Fibroblast of mammary gland (primary cell): ENCODE data around the gene SCAANT1.

Experiments used
- DNase-seq: peaks from one replicate; pipeline ENCODE4 v3.0.0-alpha.2; 2010; ENCODE audit warnings: low read depth
- H3K4me3 ChIP-seq: 2 replicates; pipeline ENCODE4 v1.5.1; 2011; ENCODE audit warnings: low read depth, mild to moderate bottlenecking, low read length, moderate library complexity; ENCODE audit not compliant: control insufficient read depth
- TF ChIP-seq, protein P1 (sequence below): conservative IDR thresholded peaks from 2 replicates; pipeline ENCODE4 v1.5.1; 2011; ENCODE audit warnings: low read depth, low read length, inconsistent platforms; ENCODE audit not compliant: control insufficient read depth, insufficient read depth

Gene SCAANT1

DNA sequence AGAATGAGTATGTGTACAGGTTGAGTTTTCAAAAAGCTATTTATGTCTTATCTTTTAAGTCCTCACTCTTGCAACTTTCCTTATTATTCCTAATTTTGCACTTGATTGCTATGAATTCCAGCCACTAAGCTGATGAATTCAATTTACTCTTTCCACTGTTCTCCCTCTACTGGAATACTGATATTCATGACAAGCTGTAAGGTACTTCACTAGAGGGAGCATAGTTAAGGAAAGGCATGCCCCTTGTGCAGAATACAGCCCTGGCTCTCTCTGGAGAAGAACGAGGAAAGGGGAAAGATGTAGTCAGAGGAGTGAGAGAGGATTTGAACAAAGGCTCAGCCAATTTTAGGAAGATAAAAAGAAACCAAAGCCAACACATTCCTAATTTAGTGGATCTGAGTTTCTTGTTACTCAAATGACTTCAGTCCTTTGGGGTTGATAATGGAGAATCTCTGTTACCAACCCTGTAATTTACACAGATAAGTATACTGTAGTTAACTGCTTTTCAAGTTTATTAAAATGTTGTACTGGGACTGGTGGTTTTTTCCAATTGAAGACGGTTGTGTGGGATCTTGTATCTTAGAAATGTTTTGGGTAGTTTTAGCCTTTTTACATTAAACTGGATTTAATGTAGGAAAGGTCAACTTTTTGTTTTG is 4.0 kb downstream of the SCAANT1 start:
- H3K4me3 ChIP-seq = no peak overlapping the region
- TF ChIP-seq, protein P1, sequence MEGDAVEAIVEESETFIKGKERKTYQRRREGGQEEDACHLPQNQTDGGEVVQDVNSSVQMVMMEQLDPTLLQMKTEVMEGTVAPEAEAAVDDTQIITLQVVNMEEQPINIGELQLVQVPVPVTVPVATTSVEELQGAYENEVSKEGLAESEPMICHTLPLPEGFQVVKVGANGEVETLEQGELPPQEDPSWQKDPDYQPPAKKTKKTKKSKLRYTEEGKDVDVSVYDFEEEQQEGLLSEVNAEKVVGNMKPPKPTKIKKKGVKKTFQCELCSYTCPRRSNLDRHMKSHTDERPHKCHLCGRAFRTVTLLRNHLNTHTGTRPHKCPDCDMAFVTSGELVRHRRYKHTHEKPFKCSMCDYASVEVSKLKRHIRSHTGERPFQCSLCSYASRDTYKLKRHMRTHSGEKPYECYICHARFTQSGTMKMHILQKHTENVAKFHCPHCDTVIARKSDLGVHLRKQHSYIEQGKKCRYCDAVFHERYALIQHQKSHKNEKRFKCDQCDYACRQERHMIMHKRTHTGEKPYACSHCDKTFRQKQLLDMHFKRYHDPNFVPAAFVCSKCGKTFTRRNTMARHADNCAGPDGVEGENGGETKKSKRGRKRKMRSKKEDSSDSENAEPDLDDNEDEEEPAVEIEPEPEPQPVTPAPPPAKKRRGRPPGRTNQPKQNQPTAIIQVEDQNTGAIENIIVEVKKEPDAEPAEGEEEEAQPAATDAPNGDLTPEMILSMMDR = peak; percentile 40
- DNase-seq = peak; percentile 40

DNA sequence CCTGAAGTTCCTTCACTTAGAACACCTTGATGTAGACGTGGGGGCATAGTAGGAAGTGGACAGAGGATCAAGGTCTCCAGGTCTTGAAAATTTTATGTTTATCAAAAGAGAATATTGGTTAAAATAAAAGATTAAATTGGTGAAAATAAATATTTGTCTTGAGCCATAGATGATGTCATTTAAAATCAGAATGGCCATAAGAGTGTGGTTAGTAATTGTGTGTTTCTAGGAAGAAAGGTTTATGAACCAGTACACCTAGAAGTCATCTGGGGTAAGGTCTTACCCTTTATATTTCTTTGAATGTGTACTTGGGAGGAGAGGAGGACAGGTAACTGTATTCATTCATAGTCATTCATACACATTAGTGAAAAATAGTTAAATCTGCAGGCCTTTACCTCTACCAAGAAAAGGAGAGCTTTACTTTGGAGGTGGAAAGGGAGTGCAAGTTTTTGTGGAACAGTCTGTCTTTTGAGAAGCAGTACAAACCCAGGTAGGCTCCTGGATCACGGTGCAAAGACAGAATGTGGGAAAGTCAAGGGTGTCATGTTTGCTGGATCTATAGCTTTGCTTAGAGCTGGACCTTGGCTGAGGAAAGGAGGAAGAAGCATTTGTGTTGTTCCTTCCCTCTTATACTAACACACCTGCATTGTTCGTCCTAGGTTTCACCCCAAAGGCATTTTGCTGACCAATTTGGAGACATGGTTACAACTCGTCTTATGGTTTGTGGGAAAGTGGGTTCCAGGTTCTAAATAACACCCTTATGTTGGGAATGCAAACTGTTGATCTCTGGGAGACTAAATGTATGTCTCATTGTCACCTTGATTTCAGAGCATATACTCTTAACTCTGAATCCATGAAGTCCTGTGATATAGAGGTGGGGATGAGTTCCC is 6.2 kb downstream of the SCAANT1 start:
- TF ChIP-seq, protein P1 = no peak
- H3K4me3 ChIP-seq = no peak overlapping the region
- no peak for DNase-seq

DNA sequence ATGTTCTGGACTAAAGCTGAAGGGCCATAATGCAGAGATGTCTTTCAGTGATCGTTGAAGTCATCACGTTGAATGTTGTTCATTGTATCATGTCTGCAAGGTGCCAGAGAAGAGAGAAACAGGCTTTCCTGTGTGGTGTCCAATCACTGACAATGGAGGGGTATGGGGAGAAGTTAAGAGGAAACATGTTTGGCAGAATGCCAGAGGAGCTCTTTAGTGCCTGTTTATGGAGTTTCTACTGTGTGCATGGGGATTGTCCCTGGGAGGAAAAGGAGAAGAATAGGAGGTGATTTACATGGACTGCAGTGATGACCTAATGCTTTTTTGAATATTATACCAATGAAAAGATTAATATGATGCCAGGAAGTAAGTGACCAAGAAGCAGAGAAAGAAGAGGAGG is 11.7 kb downstream of the SCAANT1 start:
- no peak for DNase-seq
- TF ChIP-seq, protein P1 = no peak
- no peak overlapping the region for H3K4me3 ChIP-seq

DNA sequence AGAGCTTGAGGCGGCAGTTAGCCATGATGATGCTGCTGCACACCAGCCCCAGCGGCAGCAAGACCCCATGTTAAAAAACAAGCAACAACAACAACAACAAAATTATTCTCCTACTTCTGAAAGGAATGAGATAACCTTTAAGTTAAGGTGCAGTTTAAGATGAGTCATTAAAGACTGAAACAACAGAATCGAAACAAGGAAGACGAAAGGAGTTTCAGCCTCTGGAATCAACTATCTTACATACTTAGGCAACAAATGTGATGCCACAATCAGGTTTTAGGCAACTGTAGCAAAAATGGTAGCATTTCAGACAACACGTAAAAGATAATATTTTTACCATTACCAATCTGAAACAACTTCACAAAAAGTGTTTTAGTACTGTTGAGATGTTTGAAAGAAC is 12.2 kb downstream of the SCAANT1 start:
- no peak overlapping the region for H3K4me3 ChIP-seq
- no peak for DNase-seq
- TF ChIP-seq, protein P1 = no peak

DNA sequence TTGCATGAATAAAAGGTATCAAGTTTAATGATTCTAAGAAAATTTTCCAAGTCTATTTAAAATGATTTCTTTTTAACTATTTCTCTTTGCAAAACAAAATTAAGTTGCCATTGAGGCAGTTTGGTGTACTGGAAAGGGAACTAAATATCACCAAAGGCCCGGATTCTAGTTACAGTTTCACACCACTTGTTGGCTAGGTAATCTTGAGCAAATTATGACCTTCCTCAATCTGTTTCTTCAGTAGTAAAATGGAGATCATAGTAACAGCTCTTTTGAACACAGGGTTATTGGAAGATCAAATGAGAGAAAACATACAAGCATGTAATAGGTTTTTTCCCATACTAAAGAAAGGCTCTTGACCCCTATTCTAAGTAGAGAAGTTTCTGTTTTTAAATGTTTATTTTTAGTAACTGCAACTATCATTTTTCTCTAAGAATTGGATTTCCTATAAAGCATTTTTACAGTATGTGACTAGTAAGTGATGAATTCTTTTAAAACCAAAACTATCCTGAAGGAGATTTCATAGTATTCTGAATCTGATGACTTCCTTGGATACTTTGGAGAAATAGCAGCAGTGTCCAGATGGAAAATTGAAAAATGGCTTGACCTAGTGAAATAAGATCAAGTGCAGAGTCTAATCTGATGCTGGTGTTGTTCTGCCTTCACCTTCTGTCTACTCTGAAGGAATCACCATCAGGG is 15.7 kb downstream of the SCAANT1 start:
- H3K4me3 ChIP-seq = no peak overlapping the region
- TF ChIP-seq, protein P1 = no peak
- no peak for DNase-seq

DNA sequence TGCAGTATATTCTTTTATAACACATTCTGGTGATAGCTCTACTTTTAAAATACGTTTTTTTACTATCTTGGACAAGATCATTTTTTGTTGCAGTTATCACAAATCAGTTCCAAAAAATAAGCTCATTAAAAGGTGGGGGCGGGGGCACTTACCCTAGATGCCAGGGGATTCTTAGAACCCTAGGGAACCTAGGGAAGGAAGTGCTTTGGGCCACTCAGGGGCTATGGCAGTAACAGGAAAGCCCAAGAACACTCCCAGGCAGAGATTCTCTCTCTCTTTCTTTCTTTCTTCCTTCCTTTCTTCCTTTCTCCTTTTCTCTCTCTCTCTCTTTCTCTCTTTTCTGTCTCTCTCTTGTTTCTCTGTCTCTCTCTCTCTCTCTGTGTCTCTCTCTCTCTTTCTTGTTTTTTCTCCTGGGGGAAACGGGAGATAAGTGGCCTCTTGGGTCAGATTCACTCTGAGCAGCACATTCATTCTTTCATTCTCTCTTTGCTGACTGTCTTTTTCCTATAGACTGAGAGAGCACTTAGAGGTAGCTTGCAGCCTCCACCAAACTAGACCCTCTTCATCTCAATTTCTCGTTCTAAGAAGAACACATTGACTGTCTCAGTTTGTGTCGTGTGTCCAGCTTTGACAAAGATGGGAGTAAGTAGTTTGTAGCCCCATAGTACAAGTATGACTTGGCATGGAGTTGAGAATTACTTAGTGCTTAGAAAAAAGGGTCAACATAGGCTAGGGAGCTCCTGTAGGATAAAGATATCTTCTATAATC is 16.6 kb downstream of the SCAANT1 start:
- TF ChIP-seq, protein P1 = no peak
- H3K4me3 ChIP-seq = no peak overlapping the region
- DNase-seq = no peak
